OCI-LY7 (cell line): ENCODE data around the gene PIGH. TPM values are rescaled to one million over a fixed set of nuclear protein-coding genes. Genes with fewer than 3 reads are reported as not detected.

Experiments
- BruUV-seq: library from RNA; stranded (reverse); fragments of 400-500 nt; replicated peaks from 2 replicates; lab custom pipeline; 2021; lab: Mats Ljungman, UMichigan
- CTCF ChIA-PET: fragments of 300-600 bp; sonication (Branson Sonifier 250); formaldehyde crosslinking; loops from one replicate; lab custom pipeline; 2022; ENCODE audit warnings: antibody characterized with exemption; ENCODE audit not compliant: unreplicated experiment; lab: Charles Lee
- POLR2A ChIA-PET: fragments of 300-600 bp; sonication (Branson Sonifier 250); formaldehyde crosslinking; loops from one replicate; lab custom pipeline; 2022; ENCODE audit warnings: antibody characterized with exemption; lab: Charles Lee
- DNase-seq: peaks from one replicate; pipeline ENCODE4 v3.0.0-alpha.2; 2015; ENCODE audit warnings: low spot score
- H2AFZ ChIP-seq: fragments of 200-600 bp; sonication (generic), shearing (Covaris generic); 2 replicates; pipeline ENCODE4 v1.6.1; 2014; ENCODE audit warnings: mild to moderate bottlenecking, antibody characterized with exemption, low read length, moderate library complexity
- H3K27ac ChIP-seq: fragments of 200-600 bp; sonication (generic); 2 replicates; pipeline ENCODE4 v1.5.1; 2014; ENCODE audit warnings: mixed run types, low read depth, mild to moderate bottlenecking, moderate library complexity, low read length, inconsistent platforms; ENCODE audit not compliant: poor library complexity, severe bottlenecking
- H3K36me3 ChIP-seq: fragments of 200-600 bp; sonication (generic); 2 replicates; pipeline ENCODE4 v1.6.1; 2014; ENCODE audit warnings: mild to moderate bottlenecking, antibody characterized with exemption, low read length, moderate library complexity, mixed read lengths; ENCODE audit not compliant: insufficient read depth
- H3K4me1 ChIP-seq: fragments of 200-600 bp; sonication (generic); 2 replicates; pipeline ENCODE4 v1.5.1; 2014; ENCODE audit warnings: mild to moderate bottlenecking, low read length; ENCODE audit not compliant: insufficient read depth, poor library complexity, severe bottlenecking
- H3K4me2 ChIP-seq: fragments of 200-600 bp; sonication (generic); 2 replicates; pipeline ENCODE4 v1.6.1; 2014; ENCODE audit warnings: mild to moderate bottlenecking, low read length
- H3K4me3 ChIP-seq: fragments of 200-600 bp; sonication (generic); 2 replicates; pipeline ENCODE4 v1.5.1; 2014; ENCODE audit warnings: mild to moderate bottlenecking, low read depth, low read length; ENCODE audit not compliant: poor library complexity, severe bottlenecking
- H3K79me2 ChIP-seq: fragments of 200-600 bp; sonication (generic); 2 replicates; pipeline ENCODE4 v1.6.1; 2016; ENCODE audit warnings: low read depth, mild to moderate bottlenecking, low read length, moderate library complexity, mixed read lengths; ENCODE audit not compliant: insufficient read depth
- H3K9me2 ChIP-seq: fragments of 200-600 bp; sonication (generic); 2 replicates; pipeline ENCODE4 v1.6.1; 2016; ENCODE audit warnings: mild to moderate bottlenecking, low read length, mixed read lengths; ENCODE audit not compliant: insufficient read depth
- H3K9me3 ChIP-seq: fragments of 200-600 bp; sonication (generic); 2 replicates; pipeline ENCODE4 v1.6.1; 2014; ENCODE audit warnings: mild to moderate bottlenecking, mixed run types, low read length, mixed read lengths
- H4K20me1 ChIP-seq: fragments of 200-600 bp; sonication (generic); 2 replicates; pipeline ENCODE4 v1.6.1; 2014; ENCODE audit warnings: mild to moderate bottlenecking, antibody characterized with exemption, low read length, moderate library complexity, mixed read lengths; ENCODE audit not compliant: insufficient read depth
- CTCF ChIP-seq: fragments of 200-600 bp; sonication (generic); conservative IDR thresholded peaks from 2 replicates; pipeline ENCODE4 v1.5.1; 2014; ENCODE audit warnings: mild to moderate bottlenecking, antibody characterized with exemption, low read length, moderate library complexity, mixed read lengths
- EZH2phosphoT487 ChIP-seq: fragments of 200-600 bp; sonication (generic); IDR thresholded peaks from 2 replicates; pipeline ENCODE4 v1.6.1; 2018; ENCODE audit warnings: low read depth, borderline replicate concordance, mild to moderate bottlenecking, mixed run types, antibody characterized with exemption, low read length, moderate library complexity, mixed read lengths
- intact Hi-C: fragments of 100-400 bp; cut with micrococcal nuclease; formaldehyde crosslinking; loops from one replicate; pipeline ENCODE4 v1.10.0; 2022; ENCODE audit not compliant: unreplicated experiment
- total RNA-seq, 2 experiments: library from RNA; depleted of rRNA in 1 of 2; stranded (reverse); fragments of >200 nt in 1 of 2; shearing (Covaris generic) in 1 of 2; gene quantifications; 2 replicates each; pipeline ENCODE4 v1.2.3, GENCODE V29; 2014 to 2022

Gene PIGH
- total RNA-seq, 2 experiments from 2014 or later = 15.5 to 23.0 TPM

GRCh38 chr14:67576216-67576955, 23.7 kb downstream of the PIGH start:
- H3K9me2 ChIP-seq = no peaks in the 10 kb centered on the region
- no peak for DNase-seq
- no peak for TF ChIP-seq CTCF
- TF ChIP-seq EZH2phosphoT487 = no peak
- no TSS peak for BruUV-seq
- H3K4me1 ChIP-seq = no peaks in the 10 kb centered on the region
- ChIA-PET CTCF (no interaction called here), POLR2A (interaction anchor here (0.6 to 1.2 kb wide), 4 partner anchors 12 to 95 kb away, joined by 3 to 5 read pairs (median 4); partner anchors contain the start of gene PIGH)
- H3K4me2 ChIP-seq = no peak overlapping the region
- no peaks in the 10 kb centered on the region for H3K79me2 ChIP-seq
- no peak overlapping the region for H3K27ac ChIP-seq
- H3K4me3 ChIP-seq = no peak overlapping the region
- intact Hi-C loops = no loop called here
- H3K36me3 ChIP-seq = no peaks in the 10 kb centered on the region
- H3K9me3 ChIP-seq = no peaks in the 10 kb centered on the region
- no peaks in the 10 kb centered on the region for H4K20me1 ChIP-seq
- no peak overlapping the region for H2AFZ ChIP-seq

DNA sequence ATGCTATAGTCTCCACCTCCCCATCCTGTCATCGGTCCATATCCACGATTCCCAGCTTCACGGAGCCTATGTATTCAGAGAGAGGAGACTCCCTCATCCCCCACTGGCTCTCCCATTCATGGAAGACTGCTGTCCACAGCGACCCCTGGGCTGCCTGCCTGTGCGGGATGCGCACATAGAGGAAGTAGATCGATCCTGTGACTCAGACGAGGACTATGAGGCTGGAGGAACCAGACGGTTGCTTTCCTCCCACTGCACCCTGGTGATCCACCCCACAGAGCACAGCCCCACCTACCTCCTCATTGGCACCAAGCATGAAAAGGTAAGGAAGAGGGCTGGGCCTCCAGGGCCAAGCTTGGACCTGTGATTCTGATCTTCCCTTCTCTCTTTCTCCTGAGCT, 24.4 kb downstream of the PIGH start:
- no peaks in the 10 kb centered on the region for H3K36me3 ChIP-seq
- H3K27ac ChIP-seq = no peak overlapping the region
- no peaks in the 10 kb centered on the region for H4K20me1 ChIP-seq
- no peak overlapping the region for H2AFZ ChIP-seq
- ChIA-PET POLR2A (interaction anchor here (0.6 to 0.7 kb wide), 2 partner anchors 11 to 95 kb away, joined by 3 to 5 read pairs; no protein-coding TSS in a partner anchor), CTCF (no interaction called here)
- BruUV-seq = no TSS peak
- H3K9me3 ChIP-seq = no peaks in the 10 kb centered on the region
- no peaks in the 10 kb centered on the region for H3K4me1 ChIP-seq
- H3K9me2 ChIP-seq = no peaks in the 10 kb centered on the region
- intact Hi-C loops = no loop called here
- DNase-seq = no peak
- no peak overlapping the region for H3K4me2 ChIP-seq
- H3K4me3 ChIP-seq = no peak overlapping the region
- TF ChIP-seq EZH2phosphoT487 (no peak), CTCF (no peak)
- H3K79me2 ChIP-seq = no peaks in the 10 kb centered on the region

GRCh38 chr14:67574806-67575205, 25.3 kb downstream of the PIGH start:
- no peaks in the 10 kb centered on the region for H3K9me3 ChIP-seq
- H3K79me2 ChIP-seq = no peaks in the 10 kb centered on the region
- TF ChIP-seq CTCF (no peak), EZH2phosphoT487 (no peak)
- H3K4me2 ChIP-seq = no peak overlapping the region
- no peaks in the 10 kb centered on the region for H4K20me1 ChIP-seq
- H3K27ac ChIP-seq = no peak overlapping the region
- H3K9me2 ChIP-seq = no peaks in the 10 kb centered on the region
- DNase-seq = no peak
- H3K36me3 ChIP-seq = no peaks in the 10 kb centered on the region
- no peaks in the 10 kb centered on the region for H3K4me1 ChIP-seq
- no TSS peak for BruUV-seq
- POLR2A ChIA-PET = no interaction called here
- CTCF ChIA-PET = no interaction called here
- H2AFZ ChIP-seq = no peak overlapping the region
- no peak overlapping the region for H3K4me3 ChIP-seq
- intact Hi-C loops = no loop called here
